C4-2B (cell line): ENCODE results near the gene IL17RD.

ENCODE experiments used
- H3K27ac ChIP-seq: fragments of 450-650 bp; 2 replicates; pipeline ENCODE4 v1.5.1; 2017
- CTCF ChIP-seq: fragments of 450-650 bp; conservative IDR thresholded peaks from 2 replicates; pipeline ENCODE4 v1.5.1; 2017; ENCODE audit warnings: mild to moderate bottlenecking
- ZFX ChIP-seq: fragments of 450-650 bp; IDR thresholded peaks from 2 replicates; pipeline ENCODE4 v1.6.1; 2017

IL17RD gene

GRCh38 chr3:57112206-57112605 lies 52.9 kb downstream of the IL17RD start:
- no peak overlapping the region for H3K27ac ChIP-seq
- no peak for TF ChIP-seq ZFX
- peak; percentile 59 for TF ChIP-seq CTCF

GRCh38 chr3:57110798-57111197 lies 54.4 kb downstream of the IL17RD start:
- TF ChIP-seq ZFX (no peak), CTCF (no peak)
- no peak overlapping the region for H3K27ac ChIP-seq

DNA sequence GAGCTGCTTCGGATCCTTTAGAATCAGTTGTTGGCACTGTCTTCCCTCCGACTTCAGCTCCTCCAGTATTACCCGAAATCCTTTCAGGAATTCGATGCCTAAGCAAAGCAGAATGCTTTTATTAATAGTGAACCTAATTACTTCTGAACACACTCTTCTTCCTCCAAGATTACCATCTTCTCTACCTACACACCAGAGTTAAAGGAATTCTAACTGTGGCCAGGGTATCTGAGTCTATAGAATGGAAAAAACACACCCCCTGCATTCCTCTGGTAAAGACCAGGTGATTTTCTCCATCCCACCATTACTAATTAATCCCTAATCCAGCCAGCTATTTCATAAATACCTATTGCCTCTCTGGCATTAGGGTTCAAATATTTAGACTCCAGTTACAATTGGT lies 54.9 kb downstream of the IL17RD start:
- no peak for TF ChIP-seq ZFX
- TF ChIP-seq CTCF: no peak
- no peak overlapping the region for H3K27ac ChIP-seq

GRCh38 chr3:57109437-57110199 lies 55.5 kb downstream of the IL17RD start:
- H3K27ac ChIP-seq: no peak overlapping the region
- no peak for TF ChIP-seq CTCF
- TF ChIP-seq ZFX: no peak

- TF ChIP-seq ZFX (no peak), CTCF (no peak)
- no peak overlapping the region for H3K27ac ChIP-seq
Measured at GRCh38 chr3:57108684-57109083, 56.5 kb downstream of the IL17RD start.

GRCh38 chr3:57105585-57105984 lies 59.6 kb downstream of the IL17RD start:
- H3K27ac ChIP-seq: no peak overlapping the region
- TF ChIP-seq CTCF (no peak), ZFX (no peak)

DNA sequence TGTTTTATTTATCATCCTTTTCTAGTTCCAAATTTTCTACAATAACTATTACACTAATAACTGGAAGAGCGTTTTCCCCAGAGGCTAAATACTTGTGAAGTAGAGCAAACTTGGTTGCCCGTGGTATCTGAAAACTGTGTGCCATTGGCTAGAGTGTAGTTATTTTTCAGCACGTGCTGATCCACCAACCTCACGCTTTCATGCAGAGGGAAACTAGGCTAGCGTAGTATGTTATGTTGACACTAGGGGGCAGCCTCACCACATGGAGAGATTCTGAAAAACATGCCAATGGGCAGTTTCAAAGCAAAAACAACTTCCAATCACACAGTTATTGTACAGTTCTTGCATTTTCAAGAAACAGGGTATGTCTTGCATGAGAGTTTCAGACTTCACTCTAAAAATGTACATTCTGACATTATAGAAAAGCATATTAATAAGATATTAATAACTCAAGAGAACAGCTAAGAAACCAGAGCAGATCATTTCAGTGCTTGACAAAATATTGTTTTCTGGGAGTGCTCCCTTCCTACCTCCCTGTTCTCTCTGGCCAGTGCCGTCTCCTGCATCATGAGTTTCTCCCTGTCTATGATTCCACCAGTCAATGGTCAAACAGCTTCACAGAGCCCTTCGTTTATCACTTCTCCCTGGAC lies 65.0 kb downstream of the IL17RD start:
- H3K27ac ChIP-seq: no peak overlapping the region
- peak; percentile 90 for TF ChIP-seq CTCF
- no peak for TF ChIP-seq ZFX
